Neural crest cell (in vitro differentiated cells): ENCODE measurements around the gene TIMM10. TPM values are rescaled to one million over a fixed set of nuclear protein-coding genes. Genes with fewer than 3 reads are reported as not detected.

Source experiments
- DNase-seq: peaks from one replicate; pipeline ENCODE4 v3.0.0; 2021; ENCODE audit warnings: low read depth, mixed read lengths, low spot score
- H3K27ac Mint-ChIP-seq: one replicate; pipeline ENCODE4 v1.8.0; 2021; ENCODE audit warnings: mild to moderate bottlenecking, mixed read lengths; ENCODE audit not compliant: unreplicated experiment
- H3K27me3 Mint-ChIP-seq: 2 replicates; pipeline ENCODE4 v1.8.0; 2021; ENCODE audit warnings: low read depth, mild to moderate bottlenecking, mixed read lengths
- H3K36me3 Mint-ChIP-seq: 2 replicates; pipeline ENCODE4 v1.8.0; 2021; ENCODE audit warnings: low read depth, mild to moderate bottlenecking, mixed read lengths
- H3K4me1 Mint-ChIP-seq: 2 replicates; pipeline ENCODE4 v1.8.0; 2021; ENCODE audit warnings: mixed read lengths
- H3K4me3 Mint-ChIP-seq: one replicate; pipeline ENCODE4 v1.8.0; 2021; ENCODE audit warnings: mild to moderate bottlenecking, mixed read lengths
- H3K9me3 Mint-ChIP-seq: 2 replicates; pipeline ENCODE4 v1.8.0; 2021; ENCODE audit warnings: mixed read lengths
- total RNA-seq: library from RNA; stranded (reverse); gene quantifications from 2 replicates; pipeline ENCODE4 v1.2.1, GENCODE V29; 2021
- TF ChIP-seq, protein P1 (sequence below): fragments of 200-600 bp; sonication (generic); conservative IDR thresholded peaks from 2 replicates; pipeline ENCODE4 v1.5.0; 2021; ENCODE audit warnings: antibody characterized with exemption, mild to moderate bottlenecking

The TIMM10 gene
- total RNA-seq, 1 donor from 2014 or later, result 108 TPM

DNA sequence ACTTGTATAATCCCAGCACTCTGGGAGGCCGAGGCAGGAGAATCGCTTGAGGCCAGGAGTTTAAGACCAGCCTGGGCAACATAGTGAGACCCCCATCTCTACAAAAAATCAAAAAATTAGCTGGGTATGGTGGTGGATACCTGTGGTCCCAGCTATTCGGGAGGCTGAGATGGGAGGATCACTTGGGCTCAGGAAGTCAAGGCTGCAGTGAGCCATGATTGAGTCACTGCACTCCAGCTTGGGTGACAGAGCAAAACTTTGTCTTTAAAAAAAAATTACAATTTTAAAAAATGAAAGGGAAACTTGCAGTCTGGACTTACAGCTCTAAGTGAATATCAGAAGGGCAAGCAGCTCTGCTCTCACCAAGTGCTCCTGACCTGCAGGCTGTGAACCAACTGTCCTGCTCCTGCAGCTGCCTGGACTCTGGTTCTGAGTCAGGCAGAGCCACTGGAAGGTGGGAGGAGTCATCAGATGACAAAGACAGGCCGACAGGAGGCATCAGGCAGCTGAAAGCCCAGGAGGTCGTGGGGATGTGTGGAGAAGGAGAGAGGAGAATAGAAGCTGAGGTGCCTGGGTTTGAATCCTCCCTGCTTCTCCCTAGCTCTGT is 16.4 kb upstream of the TIMM10 start:
- H3K27ac Mint-ChIP-seq, result peak overlapping the region; percentile 50

DNA sequence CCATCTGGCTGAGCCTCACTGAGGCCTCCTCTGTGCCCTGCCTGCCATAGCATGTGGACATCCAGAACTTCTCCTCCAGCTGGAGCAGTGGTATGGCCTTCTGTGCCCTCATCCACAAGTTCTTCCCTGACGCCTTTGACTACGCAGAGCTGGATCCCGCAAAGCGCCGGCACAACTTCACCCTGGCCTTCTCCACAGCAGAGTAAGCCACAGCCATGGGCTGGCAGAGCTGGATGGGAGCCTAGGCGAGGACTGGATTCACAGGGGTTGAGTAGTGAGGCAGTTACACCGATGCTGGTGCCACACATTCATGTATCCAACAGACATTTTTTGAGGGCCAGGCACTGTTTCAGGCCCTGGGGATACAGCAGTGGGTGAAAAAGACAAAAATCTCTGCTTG is 15.9 kb upstream of the TIMM10 start:
- Mint-ChIP-seq H3K4me3 (no peak overlapping the region), H3K27ac (no peak overlapping the region), H3K9me3 (no peaks in the 10 kb centered on the region), H3K36me3 (peaks cover 2% of the 10 kb centered on the region), H3K4me1 (peaks cover 4% of the 10 kb centered on the region), H3K27me3 (peaks cover 7% of the 10 kb centered on the region)
- TF ChIP-seq, protein P1, sequence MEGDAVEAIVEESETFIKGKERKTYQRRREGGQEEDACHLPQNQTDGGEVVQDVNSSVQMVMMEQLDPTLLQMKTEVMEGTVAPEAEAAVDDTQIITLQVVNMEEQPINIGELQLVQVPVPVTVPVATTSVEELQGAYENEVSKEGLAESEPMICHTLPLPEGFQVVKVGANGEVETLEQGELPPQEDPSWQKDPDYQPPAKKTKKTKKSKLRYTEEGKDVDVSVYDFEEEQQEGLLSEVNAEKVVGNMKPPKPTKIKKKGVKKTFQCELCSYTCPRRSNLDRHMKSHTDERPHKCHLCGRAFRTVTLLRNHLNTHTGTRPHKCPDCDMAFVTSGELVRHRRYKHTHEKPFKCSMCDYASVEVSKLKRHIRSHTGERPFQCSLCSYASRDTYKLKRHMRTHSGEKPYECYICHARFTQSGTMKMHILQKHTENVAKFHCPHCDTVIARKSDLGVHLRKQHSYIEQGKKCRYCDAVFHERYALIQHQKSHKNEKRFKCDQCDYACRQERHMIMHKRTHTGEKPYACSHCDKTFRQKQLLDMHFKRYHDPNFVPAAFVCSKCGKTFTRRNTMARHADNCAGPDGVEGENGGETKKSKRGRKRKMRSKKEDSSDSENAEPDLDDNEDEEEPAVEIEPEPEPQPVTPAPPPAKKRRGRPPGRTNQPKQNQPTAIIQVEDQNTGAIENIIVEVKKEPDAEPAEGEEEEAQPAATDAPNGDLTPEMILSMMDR, result no peak
- DNase-seq, result no peak

More for the DNA sequence above, 16.4 kb upstream of the TIMM10 start:
- H3K27me3 Mint-ChIP-seq, result peaks cover 7% of the 10 kb centered on the region
- H3K4me1 Mint-ChIP-seq, result peaks cover 4% of the 10 kb centered on the region
- H3K9me3 Mint-ChIP-seq, result no peaks in the 10 kb centered on the region
- H3K36me3 Mint-ChIP-seq, result peaks cover 2% of the 10 kb centered on the region
- TF ChIP-seq, protein P1, result no peak
- no peak overlapping the region for H3K4me3 Mint-ChIP-seq
- no peak for DNase-seq

DNA sequence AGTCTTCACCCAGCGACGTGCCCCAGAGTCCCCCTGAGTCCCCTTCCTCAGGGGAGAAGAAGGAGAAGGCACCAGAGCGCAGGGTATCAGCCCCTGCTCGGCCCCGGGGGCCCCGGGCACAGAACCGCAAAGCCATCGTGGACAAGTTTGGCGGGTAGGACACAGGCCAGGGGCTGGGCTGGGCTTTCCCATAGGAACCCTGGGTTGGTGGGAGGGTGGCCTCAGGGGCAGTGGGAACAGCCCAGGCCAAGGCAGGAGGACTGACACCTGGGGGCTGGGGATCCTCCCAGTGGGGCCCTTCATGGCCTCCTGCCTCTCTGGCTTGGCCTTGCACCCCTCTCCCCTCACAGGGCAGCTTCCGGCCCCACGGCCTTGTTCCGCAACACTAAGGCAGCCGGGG is 15.3 kb upstream of the TIMM10 start:
- Mint-ChIP-seq H3K36me3 (peaks cover 2% of the 10 kb centered on the region), H3K4me3 (no peak overlapping the region), H3K4me1 (peaks cover 4% of the 10 kb centered on the region)

DNA sequence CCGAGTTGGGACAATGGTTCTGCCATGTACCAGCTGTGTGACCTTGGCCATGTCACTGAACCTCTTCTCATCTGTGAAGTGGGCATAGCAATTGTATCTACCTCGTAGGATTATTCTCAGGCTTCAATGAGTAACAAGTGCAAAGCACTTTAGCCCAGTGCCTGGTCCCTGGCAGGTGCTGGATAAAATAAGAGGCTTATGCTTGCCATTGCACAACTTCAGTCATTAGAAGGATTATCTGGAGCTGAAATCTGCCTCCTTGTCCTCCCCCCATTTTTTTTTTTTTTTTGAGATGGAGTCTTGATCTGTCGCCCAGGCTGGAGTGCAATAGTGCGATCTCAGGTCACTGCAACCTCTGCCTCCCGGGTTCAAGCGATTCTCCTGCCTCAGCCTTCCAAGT is 14.0 kb upstream of the TIMM10 start:
- H3K27me3 Mint-ChIP-seq, result peaks cover 7% of the 10 kb centered on the region
- peaks cover 4% of the 10 kb centered on the region for H3K4me1 Mint-ChIP-seq
- DNase-seq, result no peak
- H3K36me3 Mint-ChIP-seq, result peaks cover 2% of the 10 kb centered on the region
- no peaks in the 10 kb centered on the region for H3K9me3 Mint-ChIP-seq
- H3K4me3 Mint-ChIP-seq, result no peak overlapping the region
- TF ChIP-seq, protein P1, result no peak
- no peak overlapping the region for H3K27ac Mint-ChIP-seq

More for the DNA sequence above, 15.3 kb upstream of the TIMM10 start:
- peaks cover 7% of the 10 kb centered on the region for H3K27me3 Mint-ChIP-seq
- peak overlapping the region; percentile 57 for H3K27ac Mint-ChIP-seq
- no peaks in the 10 kb centered on the region for H3K9me3 Mint-ChIP-seq
- TF ChIP-seq, protein P1, result no peak
- no peak for DNase-seq

DNA sequence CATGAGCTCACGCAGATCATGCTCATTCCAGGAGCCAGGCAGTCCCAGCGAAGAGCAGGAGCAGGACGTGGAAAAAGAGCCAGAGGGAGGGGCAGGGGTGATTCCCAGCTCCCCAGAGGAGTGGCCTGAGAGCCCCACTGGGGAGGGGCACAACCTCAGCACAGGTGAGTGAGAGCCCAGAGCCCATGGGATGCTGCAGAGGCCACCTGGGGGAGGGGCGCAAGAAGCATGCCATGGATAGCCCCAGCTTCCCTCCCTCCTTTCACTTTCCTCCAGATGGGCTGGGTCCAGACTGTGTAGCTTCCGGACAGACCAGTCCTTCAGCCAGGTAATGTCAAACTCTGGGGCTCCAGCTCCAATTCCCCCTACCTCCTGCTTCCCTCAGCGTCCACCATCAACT is 13.0 kb upstream of the TIMM10 start:
- DNase-seq, result no peak
- Mint-ChIP-seq H3K4me1 (peaks cover 4% of the 10 kb centered on the region), H3K27ac (no peak overlapping the region), H3K9me3 (no peaks in the 10 kb centered on the region), H3K27me3 (peaks cover 7% of the 10 kb centered on the region), H3K36me3 (peaks cover under 1% of the 10 kb centered on the region), H3K4me3 (no peak overlapping the region)
- TF ChIP-seq, protein P1, result no peak
